ENCODE results near the gene PPIL6.

Gene PPIL6

DNA sequence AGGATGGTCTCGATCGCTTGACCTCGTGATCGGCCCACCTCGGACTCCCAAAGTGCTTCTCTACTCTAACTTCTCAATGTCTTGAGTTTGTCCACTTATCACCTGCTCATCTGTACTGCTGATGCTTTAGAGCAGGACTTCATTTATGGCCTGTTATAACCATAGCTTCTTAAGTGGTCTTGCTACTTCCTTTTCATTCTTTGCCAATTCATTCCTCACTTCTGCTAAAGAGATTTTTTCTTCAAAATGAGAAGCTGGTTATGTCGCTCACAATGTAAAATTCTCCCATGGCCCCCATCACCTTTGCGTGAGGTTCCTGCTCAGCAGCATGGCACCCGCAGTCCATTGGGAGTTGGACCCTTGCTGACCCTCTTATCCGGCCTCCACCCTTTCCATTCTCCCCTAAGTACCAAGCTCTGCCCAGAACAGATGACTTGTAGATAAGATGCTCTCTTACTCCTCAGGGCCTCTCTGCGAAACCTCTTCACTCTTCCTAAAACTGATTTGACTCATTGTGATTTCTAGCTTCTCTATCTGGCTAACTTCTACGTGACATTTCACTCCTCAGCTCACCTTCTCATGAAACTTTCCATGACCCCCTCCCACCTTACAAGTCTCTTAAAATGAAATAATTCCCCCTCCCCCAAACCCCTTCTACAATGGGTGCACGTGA lies 44.2 kb downstream of the PPIL6 start:
- H3K27me3 ChIP-seq (replicated peaks; ENCODE audit: insufficient read depth, low read length), result no peaks in the 10 kb centered on the region
- H4K20me1 ChIP-seq (ENCODE audit: insufficient read depth, low read length), result no peaks in the 10 kb centered on the region
- TF ChIP-seq, protein P1, sequence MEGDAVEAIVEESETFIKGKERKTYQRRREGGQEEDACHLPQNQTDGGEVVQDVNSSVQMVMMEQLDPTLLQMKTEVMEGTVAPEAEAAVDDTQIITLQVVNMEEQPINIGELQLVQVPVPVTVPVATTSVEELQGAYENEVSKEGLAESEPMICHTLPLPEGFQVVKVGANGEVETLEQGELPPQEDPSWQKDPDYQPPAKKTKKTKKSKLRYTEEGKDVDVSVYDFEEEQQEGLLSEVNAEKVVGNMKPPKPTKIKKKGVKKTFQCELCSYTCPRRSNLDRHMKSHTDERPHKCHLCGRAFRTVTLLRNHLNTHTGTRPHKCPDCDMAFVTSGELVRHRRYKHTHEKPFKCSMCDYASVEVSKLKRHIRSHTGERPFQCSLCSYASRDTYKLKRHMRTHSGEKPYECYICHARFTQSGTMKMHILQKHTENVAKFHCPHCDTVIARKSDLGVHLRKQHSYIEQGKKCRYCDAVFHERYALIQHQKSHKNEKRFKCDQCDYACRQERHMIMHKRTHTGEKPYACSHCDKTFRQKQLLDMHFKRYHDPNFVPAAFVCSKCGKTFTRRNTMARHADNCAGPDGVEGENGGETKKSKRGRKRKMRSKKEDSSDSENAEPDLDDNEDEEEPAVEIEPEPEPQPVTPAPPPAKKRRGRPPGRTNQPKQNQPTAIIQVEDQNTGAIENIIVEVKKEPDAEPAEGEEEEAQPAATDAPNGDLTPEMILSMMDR (IDR thresholded peaks at IDR 0.05; ENCODE audit: low read length), result no peak
- TF ChIP-seq EZH2phosphoT487 (IDR thresholded peaks at IDR 0.05; ENCODE audit: low read length), result no peak
- TF ChIP-seq EZH2 (optimal IDR thresholded peaks at IDR 0.05; ENCODE audit: low read depth, low read length), result no peak
- H3K9me3 ChIP-seq (replicated peaks; ENCODE audit: insufficient read depth, low read length), result no peaks in the 10 kb centered on the region
- no peak overlapping the region for H2AFZ ChIP-seq (ENCODE audit: low read length)
- H3K4me1 ChIP-seq (ENCODE audit: low read length), result no peaks in the 10 kb centered on the region
- no peaks in the 10 kb centered on the region for H3K9me2 ChIP-seq (replicated peaks; ENCODE audit: insufficient read depth, low read length)
- H3K4me2 ChIP-seq (ENCODE audit: low read depth, low read length), result no peak overlapping the region
- no peaks in the 10 kb centered on the region for H3K36me3 ChIP-seq (replicated peaks; ENCODE audit: insufficient read depth, low read length)
- H3K79me2 ChIP-seq (ENCODE audit: low read length), result no peaks in the 10 kb centered on the region
- no peak overlapping the region for H3K9ac ChIP-seq (ENCODE audit: low read length)
- H3K27ac ChIP-seq (ENCODE audit: low read length), result no peak overlapping the region
- no peak for DNase-seq
- no peak overlapping the region for H3K4me3 ChIP-seq (ENCODE audit: low read length)
- H3F3A ChIP-seq (ENCODE audit: insufficient read depth, low read length), result no peaks in the 10 kb centered on the region

GRCh38 chr6:109393886-109394281 lies 46.5 kb downstream of the PPIL6 start:
- H4K20me1 ChIP-seq (ENCODE audit: insufficient read depth, low read length), result no peaks in the 10 kb centered on the region
- no peak overlapping the region for H3K27ac ChIP-seq (ENCODE audit: low read length)
- no peak overlapping the region for H3K9ac ChIP-seq (ENCODE audit: low read length)
- no peaks in the 10 kb centered on the region for H3K9me3 ChIP-seq (replicated peaks; ENCODE audit: insufficient read depth, low read length)
- no peaks in the 10 kb centered on the region for H3K9me2 ChIP-seq (replicated peaks; ENCODE audit: insufficient read depth, low read length)
- no peak for DNase-seq
- TF ChIP-seq EZH2 (optimal IDR thresholded peaks at IDR 0.05; ENCODE audit: low read depth, low read length), result no peak
- no peak for TF ChIP-seq EZH2phosphoT487 (IDR thresholded peaks at IDR 0.05; ENCODE audit: low read length)
- TF ChIP-seq, protein P1 (IDR thresholded peaks at IDR 0.05; ENCODE audit: low read length), result no peak
- H3K4me1 ChIP-seq (ENCODE audit: low read length), result no peaks in the 10 kb centered on the region
- no peak overlapping the region for H3K4me3 ChIP-seq (ENCODE audit: low read length)
- H3K4me2 ChIP-seq (ENCODE audit: low read depth, low read length), result no peak overlapping the region
- no peaks in the 10 kb centered on the region for H3K36me3 ChIP-seq (replicated peaks; ENCODE audit: insufficient read depth, low read length)
- H3F3A ChIP-seq (ENCODE audit: insufficient read depth, low read length), result no peaks in the 10 kb centered on the region
- no peak overlapping the region for H2AFZ ChIP-seq (ENCODE audit: low read length)
- no peaks in the 10 kb centered on the region for H3K79me2 ChIP-seq (ENCODE audit: low read length)
- H3K27me3 ChIP-seq (replicated peaks; ENCODE audit: insufficient read depth, low read length), result no peaks in the 10 kb centered on the region

GRCh38 chr6:109393157-109393885 lies 47.1 kb downstream of the PPIL6 start:
- Histone ChIP-seq H3K9ac (ENCODE audit: low read length) (no peak overlapping the region), H3K36me3 (replicated peaks; ENCODE audit: insufficient read depth, low read length) (no peaks in the 10 kb centered on the region), H3F3A (ENCODE audit: insufficient read depth, low read length) (no peaks in the 10 kb centered on the region), H3K4me2 (ENCODE audit: low read depth, low read length) (no peak overlapping the region), H3K9me2 (replicated peaks; ENCODE audit: insufficient read depth, low read length) (no peaks in the 10 kb centered on the region), H2AFZ (ENCODE audit: low read length) (no peak overlapping the region), H3K4me1 (ENCODE audit: low read length) (no peaks in the 10 kb centered on the region), H4K20me1 (ENCODE audit: insufficient read depth, low read length) (no peaks in the 10 kb centered on the region), H3K4me3 (ENCODE audit: low read length) (no peak overlapping the region), H3K9me3 (replicated peaks; ENCODE audit: insufficient read depth, low read length) (no peaks in the 10 kb centered on the region), H3K79me2 (ENCODE audit: low read length) (no peaks in the 10 kb centered on the region), H3K27me3 (replicated peaks; ENCODE audit: insufficient read depth, low read length) (no peaks in the 10 kb centered on the region), H3K27ac (ENCODE audit: low read length) (no peak overlapping the region)
- TF ChIP-seq, protein P1 (IDR thresholded peaks at IDR 0.05; ENCODE audit: low read length), result no peak
- TF ChIP-seq EZH2 (optimal IDR thresholded peaks at IDR 0.05; ENCODE audit: low read depth, low read length), result no peak
- TF ChIP-seq EZH2phosphoT487 (IDR thresholded peaks at IDR 0.05; ENCODE audit: low read length), result no peak
- no peak for DNase-seq

Measured in MM.1S (cell line).